ENCODE data around the gene RAB27A.

DNA sequence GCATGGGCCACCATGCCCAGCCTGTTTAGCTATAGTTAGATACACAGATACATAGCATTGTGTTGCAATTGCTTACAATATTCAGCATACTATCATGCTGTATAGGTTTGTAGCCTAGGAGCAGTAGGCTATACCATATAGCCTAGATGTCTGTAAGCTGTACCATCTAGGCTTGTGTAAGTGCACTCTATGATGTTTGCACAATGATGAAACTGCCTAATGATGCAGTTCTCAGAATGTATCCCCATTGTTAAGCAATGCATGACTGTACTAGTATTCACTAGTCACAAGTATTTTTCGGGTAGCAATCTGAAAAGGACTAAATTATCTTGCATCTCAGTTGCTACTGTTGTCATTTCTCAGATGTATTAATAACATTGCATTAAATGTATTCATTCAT lies 45.4 kb upstream of the RAB27A start:
- TF ChIP-seq, protein P1, sequence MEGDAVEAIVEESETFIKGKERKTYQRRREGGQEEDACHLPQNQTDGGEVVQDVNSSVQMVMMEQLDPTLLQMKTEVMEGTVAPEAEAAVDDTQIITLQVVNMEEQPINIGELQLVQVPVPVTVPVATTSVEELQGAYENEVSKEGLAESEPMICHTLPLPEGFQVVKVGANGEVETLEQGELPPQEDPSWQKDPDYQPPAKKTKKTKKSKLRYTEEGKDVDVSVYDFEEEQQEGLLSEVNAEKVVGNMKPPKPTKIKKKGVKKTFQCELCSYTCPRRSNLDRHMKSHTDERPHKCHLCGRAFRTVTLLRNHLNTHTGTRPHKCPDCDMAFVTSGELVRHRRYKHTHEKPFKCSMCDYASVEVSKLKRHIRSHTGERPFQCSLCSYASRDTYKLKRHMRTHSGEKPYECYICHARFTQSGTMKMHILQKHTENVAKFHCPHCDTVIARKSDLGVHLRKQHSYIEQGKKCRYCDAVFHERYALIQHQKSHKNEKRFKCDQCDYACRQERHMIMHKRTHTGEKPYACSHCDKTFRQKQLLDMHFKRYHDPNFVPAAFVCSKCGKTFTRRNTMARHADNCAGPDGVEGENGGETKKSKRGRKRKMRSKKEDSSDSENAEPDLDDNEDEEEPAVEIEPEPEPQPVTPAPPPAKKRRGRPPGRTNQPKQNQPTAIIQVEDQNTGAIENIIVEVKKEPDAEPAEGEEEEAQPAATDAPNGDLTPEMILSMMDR (IDR thresholded peaks at IDR 0.05 in 4 of 5, conservative IDR thresholded peaks at IDR 0.05 in 1 of 5) = no peak
- no peak for TF ChIP-seq POLR2A (IDR thresholded peaks at IDR 0.05)

Data from gastrocnemius medialis (tissue), 4 donors.